ENCODE measurements around the gene OR2C1. TPM values are rescaled to one million over a fixed set of nuclear protein-coding genes. Genes with fewer than 3 reads are reported as not detected.

OR2C1 gene
- polyA plus RNA-seq, 2 of the 4 experiments (the other 2 are of a cell fraction), result not detected

DNA sequence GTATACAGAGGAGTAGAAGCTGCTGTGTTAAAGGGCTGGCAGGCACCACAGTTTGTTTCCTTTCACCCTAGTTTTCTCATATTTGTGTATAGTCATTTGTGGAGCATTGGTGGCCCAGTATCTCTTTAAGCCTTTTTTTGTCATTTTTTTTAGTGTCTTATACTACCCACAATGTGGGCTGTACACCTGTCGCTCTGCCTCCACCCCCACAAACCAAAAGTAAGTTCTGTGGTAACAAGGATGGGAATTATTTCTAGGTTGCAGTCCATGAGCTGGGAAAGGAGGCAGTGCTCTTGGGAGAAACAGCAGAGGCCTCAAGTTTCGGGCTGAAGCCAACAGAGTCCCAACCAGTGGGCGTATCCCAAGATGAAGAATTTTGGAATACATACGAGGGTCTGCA is 44.2 kb upstream of the OR2C1 start (continued):
- TF ChIP-seq, protein P1, sequence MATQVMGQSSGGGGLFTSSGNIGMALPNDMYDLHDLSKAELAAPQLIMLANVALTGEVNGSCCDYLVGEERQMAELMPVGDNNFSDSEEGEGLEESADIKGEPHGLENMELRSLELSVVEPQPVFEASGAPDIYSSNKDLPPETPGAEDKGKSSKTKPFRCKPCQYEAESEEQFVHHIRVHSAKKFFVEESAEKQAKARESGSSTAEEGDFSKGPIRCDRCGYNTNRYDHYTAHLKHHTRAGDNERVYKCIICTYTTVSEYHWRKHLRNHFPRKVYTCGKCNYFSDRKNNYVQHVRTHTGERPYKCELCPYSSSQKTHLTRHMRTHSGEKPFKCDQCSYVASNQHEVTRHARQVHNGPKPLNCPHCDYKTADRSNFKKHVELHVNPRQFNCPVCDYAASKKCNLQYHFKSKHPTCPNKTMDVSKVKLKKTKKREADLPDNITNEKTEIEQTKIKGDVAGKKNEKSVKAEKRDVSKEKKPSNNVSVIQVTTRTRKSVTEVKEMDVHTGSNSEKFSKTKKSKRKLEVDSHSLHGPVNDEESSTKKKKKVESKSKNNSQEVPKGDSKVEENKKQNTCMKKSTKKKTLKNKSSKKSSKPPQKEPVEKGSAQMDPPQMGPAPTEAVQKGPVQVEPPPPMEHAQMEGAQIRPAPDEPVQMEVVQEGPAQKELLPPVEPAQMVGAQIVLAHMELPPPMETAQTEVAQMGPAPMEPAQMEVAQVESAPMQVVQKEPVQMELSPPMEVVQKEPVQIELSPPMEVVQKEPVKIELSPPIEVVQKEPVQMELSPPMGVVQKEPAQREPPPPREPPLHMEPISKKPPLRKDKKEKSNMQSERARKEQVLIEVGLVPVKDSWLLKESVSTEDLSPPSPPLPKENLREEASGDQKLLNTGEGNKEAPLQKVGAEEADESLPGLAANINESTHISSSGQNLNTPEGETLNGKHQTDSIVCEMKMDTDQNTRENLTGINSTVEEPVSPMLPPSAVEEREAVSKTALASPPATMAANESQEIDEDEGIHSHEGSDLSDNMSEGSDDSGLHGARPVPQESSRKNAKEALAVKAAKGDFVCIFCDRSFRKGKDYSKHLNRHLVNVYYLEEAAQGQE (IDR thresholded peaks at IDR 0.05), result no peak

DNA sequence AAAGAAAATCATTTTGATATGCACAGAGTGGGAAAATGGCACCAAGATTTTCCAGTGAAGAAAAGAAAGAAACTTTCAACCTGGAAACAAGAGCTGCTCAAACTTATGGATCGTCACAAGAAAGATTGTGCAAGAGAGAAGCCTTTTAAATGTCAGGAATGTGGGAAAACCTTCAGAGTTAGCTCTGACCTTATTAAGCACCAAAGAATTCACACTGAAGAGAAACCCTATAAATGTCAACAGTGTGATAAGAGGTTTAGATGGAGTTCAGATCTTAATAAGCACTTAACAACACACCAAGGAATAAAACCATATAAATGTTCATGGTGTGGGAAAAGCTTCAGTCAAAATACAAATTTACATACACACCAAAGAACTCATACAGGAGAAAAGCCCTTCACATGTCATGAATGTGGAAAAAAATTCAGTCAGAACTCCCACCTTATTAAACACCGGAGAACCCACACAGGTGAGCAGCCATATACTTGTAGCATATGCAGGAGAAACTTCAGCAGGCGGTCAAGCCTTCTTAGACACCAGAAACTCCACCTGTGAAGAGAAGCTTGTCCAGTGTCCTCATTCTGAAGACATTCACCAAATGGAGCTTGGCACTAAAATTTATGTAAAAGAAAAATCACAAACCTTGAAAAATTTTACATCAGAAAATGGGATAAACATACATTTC is 38.2 kb upstream of the OR2C1 start:
- peaks cover 98% of the 10 kb centered on the region for H3K9me3 ChIP-seq
- ChIA-PET CTCF (no interaction called here), POLR2A (no interaction called here)
- ATAC-seq (no peak), DNase-seq (ENCODE audit: low read depth in 1 of 2, low spot score in 1 of 2) (peak in 1 of 2 experiments; percentile 51), FAIRE-seq (no peak)
- H3K4me2 ChIP-seq, result no peak overlapping the region
- no peak overlapping the region for H3K4me3 ChIP-seq
- TF ChIP-seq RARB (CRISPR knock-in tag; IDR thresholded peaks at IDR 0.05), result no peak
- no peak for TF ChIP-seq FOXS1 (CRISPR knock-in tag; IDR thresholded peaks at IDR 0.05)
- peak in 1 of 2 experiments; percentile 63; a peak in 2 of 4 replicates for TF ChIP-seq CEBPB (IDR thresholded peaks at IDR 0.05)
- no peak for TF ChIP-seq EHF (CRISPR knock-in tag; IDR thresholded peaks at IDR 0.05)
- no peak for TF ChIP-seq HOXB5 (CRISPR knock-in tag; IDR thresholded peaks at IDR 0.05)
- TF ChIP-seq, protein P2, sequence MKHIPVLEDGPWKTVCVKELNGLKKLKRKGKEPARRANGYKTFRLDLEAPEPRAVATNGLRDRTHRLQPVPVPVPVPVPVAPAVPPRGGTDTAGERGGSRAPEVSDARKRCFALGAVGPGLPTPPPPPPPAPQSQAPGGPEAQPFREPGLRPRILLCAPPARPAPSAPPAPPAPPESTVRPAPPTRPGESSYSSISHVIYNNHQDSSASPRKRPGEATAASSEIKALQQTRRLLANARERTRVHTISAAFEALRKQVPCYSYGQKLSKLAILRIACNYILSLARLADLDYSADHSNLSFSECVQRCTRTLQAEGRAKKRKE (CRISPR knock-in tag; IDR thresholded peaks at IDR 0.05; ENCODE audit: low read depth), result no peak
- TF ChIP-seq KDM5A (IDR thresholded peaks at IDR 0.05), result no peak
- TF ChIP-seq NPAS2 (CRISPR knock-in tag; IDR thresholded peaks at IDR 0.05; ENCODE audit: borderline replicate concordance), result no peak
- no peak for TF ChIP-seq MAFK (IDR thresholded peaks at IDR 0.05; ENCODE audit: partially characterized antibody)
- no peak for TF ChIP-seq SREBF2 (IDR thresholded peaks at IDR 0.05)
- peak; percentile 75; the same call in 1 of the 2 replicates for TF ChIP-seq GATA3 (IDR thresholded peaks at IDR 0.05; ENCODE audit: borderline replicate concordance)
- TF ChIP-seq HOXA7 (CRISPR knock-in tag; IDR thresholded peaks at IDR 0.05), result no peak
- peak; percentile 58; the same call in 1 of the 2 replicates for TF ChIP-seq HOXB13 (CRISPR knock-in tag; IDR thresholded peaks at IDR 0.05; ENCODE audit: low read depth)
- TF ChIP-seq CHD4 (IDR thresholded peaks at IDR 0.05; ENCODE audit: borderline replicate concordance), result peak; percentile 56; the same call in 1 of the 2 replicates
- TF ChIP-seq, protein P3, sequence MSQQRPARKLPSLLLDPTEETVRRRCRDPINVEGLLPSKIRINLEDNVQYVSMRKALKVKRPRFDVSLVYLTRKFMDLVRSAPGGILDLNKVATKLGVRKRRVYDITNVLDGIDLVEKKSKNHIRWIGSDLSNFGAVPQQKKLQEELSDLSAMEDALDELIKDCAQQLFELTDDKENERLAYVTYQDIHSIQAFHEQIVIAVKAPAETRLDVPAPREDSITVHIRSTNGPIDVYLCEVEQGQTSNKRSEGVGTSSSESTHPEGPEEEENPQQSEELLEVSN (IDR thresholded peaks at IDR 0.05; ENCODE audit: borderline replicate concordance, low read depth), result no peak
- TF ChIP-seq, protein P4, sequence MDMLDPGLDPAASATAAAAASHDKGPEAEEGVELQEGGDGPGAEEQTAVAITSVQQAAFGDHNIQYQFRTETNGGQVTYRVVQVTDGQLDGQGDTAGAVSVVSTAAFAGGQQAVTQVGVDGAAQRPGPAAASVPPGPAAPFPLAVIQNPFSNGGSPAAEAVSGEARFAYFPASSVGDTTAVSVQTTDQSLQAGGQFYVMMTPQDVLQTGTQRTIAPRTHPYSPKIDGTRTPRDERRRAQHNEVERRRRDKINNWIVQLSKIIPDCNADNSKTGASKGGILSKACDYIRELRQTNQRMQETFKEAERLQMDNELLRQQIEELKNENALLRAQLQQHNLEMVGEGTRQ (IDR thresholded peaks at IDR 0.05), result no peak
- TF ChIP-seq EHMT2 (IDR thresholded peaks at IDR 0.05; ENCODE audit: low read depth), result no peak
- TF ChIP-seq HDAC2 (IDR thresholded peaks at IDR 0.05), result peak; percentile 65; the same call in 1 of the 2 replicates
- TF ChIP-seq, protein P5, sequence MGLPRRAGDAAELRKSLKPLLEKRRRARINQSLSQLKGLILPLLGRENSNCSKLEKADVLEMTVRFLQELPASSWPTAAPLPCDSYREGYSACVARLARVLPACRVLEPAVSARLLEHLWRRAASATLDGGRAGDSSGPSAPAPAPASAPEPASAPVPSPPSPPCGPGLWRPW (IDR thresholded peaks at IDR 0.05), result peak; percentile 22; the same call in 1 of the 2 replicates
- peak; percentile 94; the same call in 1 of the 2 replicates for TF ChIP-seq KDM1A (IDR thresholded peaks at IDR 0.05; ENCODE audit: low read depth)
- no peaks in the 10 kb centered on the region for H3K4me1 ChIP-seq
- WGBS (ENCODE audit: missing lambda C conversion rate), result 61% methylated on average over 3 of the region's 3 CpGs
- H3K27ac ChIP-seq, result no peak overlapping the region

All from A549 (cell line).